ENCODE results near the gene MEST.

The MEST gene

DNA sequence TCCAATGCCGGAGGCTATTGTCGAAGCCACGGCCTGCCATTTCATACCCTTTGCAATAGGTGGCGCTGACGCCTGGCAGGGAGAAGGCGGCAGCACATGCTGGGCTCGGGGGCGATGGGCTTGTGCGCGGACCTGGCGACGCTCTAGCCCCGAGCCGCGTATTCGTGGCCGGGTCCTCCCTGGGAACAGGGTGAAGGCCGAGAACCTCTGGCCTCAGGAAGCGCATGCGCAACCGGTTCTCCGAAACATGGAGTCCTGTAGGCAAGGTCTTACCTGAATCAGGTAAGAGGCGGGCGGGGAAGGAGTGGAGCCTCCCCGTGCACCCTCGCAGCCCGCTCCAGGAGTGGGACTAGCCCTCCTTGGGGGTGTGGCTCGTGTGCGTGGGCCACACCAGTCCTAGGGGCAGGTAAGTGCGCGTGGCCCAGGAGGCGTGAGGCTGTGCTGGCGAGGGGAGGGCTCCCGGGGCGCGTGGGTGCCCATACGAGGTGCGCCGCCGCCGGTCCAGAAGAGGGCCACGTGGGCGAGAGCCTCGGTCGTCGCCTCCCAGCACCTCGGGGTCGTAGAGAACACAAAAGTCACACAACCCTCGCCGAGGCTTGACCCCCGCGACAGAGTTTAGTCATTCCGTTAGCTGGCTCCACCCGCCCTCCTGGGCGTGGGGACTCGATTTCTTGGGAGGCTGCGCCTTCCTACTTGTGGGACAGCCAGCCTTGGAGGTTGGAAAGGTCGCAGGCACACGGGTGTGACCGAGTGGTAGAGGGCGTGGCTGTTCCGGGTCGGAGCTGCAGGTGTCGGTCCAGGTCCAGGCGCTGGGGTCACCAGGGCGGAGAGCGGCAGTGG lies 5.6 kb upstream of the MEST start:
- peak overlapping the region; percentile 46 for H3K4me3 ChIP-seq (ENCODE audit: insufficient read depth, low read length, poor library complexity, severe bottlenecking)

DNA sequence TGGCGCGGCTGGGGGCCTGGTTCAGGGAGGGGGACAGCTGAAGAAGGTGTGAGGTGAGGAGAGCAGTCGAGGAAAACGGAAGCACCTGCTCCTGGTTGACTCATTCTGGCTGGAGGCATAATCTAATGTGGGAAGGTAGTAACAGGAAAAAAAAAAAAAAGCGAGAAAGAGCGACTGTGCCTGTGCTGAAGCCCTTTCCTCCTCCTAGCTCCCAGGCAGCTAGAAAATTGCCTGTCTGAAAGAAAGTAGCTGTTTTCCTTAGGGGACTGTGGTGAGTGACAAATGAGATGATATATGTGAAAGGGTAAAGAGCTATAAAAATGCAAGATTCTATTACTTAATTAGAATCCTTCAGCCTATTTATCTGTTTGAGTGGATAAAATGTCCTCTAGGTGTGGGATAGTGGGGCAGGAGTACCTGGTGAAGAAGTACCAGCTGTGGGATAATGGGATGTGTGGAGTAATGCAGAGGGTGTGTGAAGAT lies 4.9 kb upstream of the MEST start:
- no peaks in the 10 kb centered on the region for H3K36me3 ChIP-seq (ENCODE audit: low read length)
- H3K9me2 ChIP-seq (replicated peaks; ENCODE audit: insufficient read depth, low read length), result no peaks in the 10 kb centered on the region
- no peaks in the 10 kb centered on the region for H3K9me3 ChIP-seq (ENCODE audit: insufficient read depth, low read length)
- peak overlapping the region; percentile 93 for H2AFZ ChIP-seq (ENCODE audit: low read depth, low read length, severe bottlenecking)
- H3K27me3 ChIP-seq (ENCODE audit: low read length), result no peaks in the 10 kb centered on the region
- H3F3A ChIP-seq (ENCODE audit: insufficient read depth), result peaks cover 7% of the 10 kb centered on the region; the same call in 1 of the 2 replicates
- no peaks in the 10 kb centered on the region for H4K20me1 ChIP-seq (ENCODE audit: low read depth, low read length)
- H3K9ac ChIP-seq (ENCODE audit: low read length), result peak overlapping the region; percentile 42
- H3K4me3 ChIP-seq (ENCODE audit: insufficient read depth, low read length, poor library complexity, severe bottlenecking), result peak overlapping the region; percentile 46
- TF ChIP-seq EZH2phosphoT487 (conservative IDR thresholded peaks at IDR 0.05; ENCODE audit: low read length), result no peak
- H3K27ac ChIP-seq (ENCODE audit: low read depth, low read length), result no peak overlapping the region
- H3K4me2 ChIP-seq (ENCODE audit: low read depth, low read length, poor library complexity, severe bottlenecking), result peak overlapping the region; percentile 51
- no peaks in the 10 kb centered on the region for H3K79me2 ChIP-seq (ENCODE audit: insufficient read depth, low read length)

More for the DNA sequence above, 5.6 kb upstream of the MEST start:
- no peaks in the 10 kb centered on the region for H4K20me1 ChIP-seq (ENCODE audit: low read depth, low read length)
- TF ChIP-seq EZH2phosphoT487 (conservative IDR thresholded peaks at IDR 0.05; ENCODE audit: low read length), result no peak
- TF ChIP-seq, protein P1, sequence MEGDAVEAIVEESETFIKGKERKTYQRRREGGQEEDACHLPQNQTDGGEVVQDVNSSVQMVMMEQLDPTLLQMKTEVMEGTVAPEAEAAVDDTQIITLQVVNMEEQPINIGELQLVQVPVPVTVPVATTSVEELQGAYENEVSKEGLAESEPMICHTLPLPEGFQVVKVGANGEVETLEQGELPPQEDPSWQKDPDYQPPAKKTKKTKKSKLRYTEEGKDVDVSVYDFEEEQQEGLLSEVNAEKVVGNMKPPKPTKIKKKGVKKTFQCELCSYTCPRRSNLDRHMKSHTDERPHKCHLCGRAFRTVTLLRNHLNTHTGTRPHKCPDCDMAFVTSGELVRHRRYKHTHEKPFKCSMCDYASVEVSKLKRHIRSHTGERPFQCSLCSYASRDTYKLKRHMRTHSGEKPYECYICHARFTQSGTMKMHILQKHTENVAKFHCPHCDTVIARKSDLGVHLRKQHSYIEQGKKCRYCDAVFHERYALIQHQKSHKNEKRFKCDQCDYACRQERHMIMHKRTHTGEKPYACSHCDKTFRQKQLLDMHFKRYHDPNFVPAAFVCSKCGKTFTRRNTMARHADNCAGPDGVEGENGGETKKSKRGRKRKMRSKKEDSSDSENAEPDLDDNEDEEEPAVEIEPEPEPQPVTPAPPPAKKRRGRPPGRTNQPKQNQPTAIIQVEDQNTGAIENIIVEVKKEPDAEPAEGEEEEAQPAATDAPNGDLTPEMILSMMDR (IDR thresholded peaks at IDR 0.05; ENCODE audit: insufficient read depth, low read length, poor library complexity, severe bottlenecking), result peak; percentile 67
- H3K27ac ChIP-seq (ENCODE audit: low read depth, low read length), result no peak overlapping the region
- H3K79me2 ChIP-seq (ENCODE audit: insufficient read depth, low read length), result no peaks in the 10 kb centered on the region
- H3K36me3 ChIP-seq (ENCODE audit: low read length), result no peaks in the 10 kb centered on the region
- H2AFZ ChIP-seq (ENCODE audit: low read depth, low read length, severe bottlenecking), result peak overlapping the region; percentile 93
- no peaks in the 10 kb centered on the region for H3K9me2 ChIP-seq (replicated peaks; ENCODE audit: insufficient read depth, low read length)
- peak overlapping the region; percentile 51 for H3K4me2 ChIP-seq (ENCODE audit: low read depth, low read length, poor library complexity, severe bottlenecking)
- H3F3A ChIP-seq (ENCODE audit: insufficient read depth), result peaks cover 7% of the 10 kb centered on the region; the same call in 1 of the 2 replicates
- no peaks in the 10 kb centered on the region for H3K9me3 ChIP-seq (ENCODE audit: insufficient read depth, low read length)
- H3K9ac ChIP-seq (ENCODE audit: low read length), result peak overlapping the region; percentile 42
- H3K27me3 ChIP-seq (ENCODE audit: low read length), result no peaks in the 10 kb centered on the region

DNA sequence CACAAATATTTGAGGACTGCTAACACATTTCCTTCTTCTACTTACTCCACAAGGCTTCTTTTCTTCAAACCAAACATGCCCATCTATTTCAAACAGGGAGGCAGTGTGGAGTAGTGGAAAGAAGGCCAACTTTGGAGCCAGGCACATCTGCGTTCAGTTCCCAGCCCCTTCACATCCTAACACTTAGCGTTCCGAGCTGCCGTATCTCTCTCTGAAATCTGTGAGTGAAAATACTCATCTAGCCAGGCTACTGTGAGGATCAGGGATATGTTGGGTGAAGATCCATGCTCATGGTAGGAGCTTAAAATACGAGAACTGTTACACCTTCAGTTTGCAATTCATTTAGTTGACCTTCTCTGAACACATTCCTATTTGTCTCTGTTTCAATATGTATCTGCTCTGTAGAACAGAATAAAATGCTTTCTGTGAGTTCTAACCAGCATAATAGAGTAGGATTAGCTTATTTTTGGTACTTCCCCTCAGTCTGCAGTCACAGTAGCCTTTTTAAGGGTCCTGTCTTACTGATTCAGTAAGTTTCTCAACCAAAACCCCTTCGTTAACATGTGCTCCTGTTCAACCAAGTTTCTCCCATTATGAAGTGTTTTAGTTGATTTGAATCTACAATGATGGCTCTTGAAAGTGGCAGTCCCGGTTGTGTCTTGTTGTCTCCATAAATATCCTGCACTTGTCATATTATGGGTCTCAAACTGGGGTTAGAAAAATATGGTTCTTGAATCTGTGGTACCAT lies 3.3 kb upstream of the MEST start:
- peaks cover 7% of the 10 kb centered on the region; the same call in 1 of the 2 replicates for H3F3A ChIP-seq (ENCODE audit: insufficient read depth)
- H3K27ac ChIP-seq (ENCODE audit: low read depth, low read length), result no peak overlapping the region
- no peaks in the 10 kb centered on the region for H4K20me1 ChIP-seq (ENCODE audit: low read depth, low read length)
- no peaks in the 10 kb centered on the region for H3K36me3 ChIP-seq (ENCODE audit: low read length)
- H3K9me3 ChIP-seq (ENCODE audit: insufficient read depth, low read length), result peaks cover 7% of the 10 kb centered on the region; the same call in 1 of the 2 replicates
- no peak overlapping the region for H3K4me2 ChIP-seq (ENCODE audit: low read depth, low read length, poor library complexity, severe bottlenecking)
- H3K79me2 ChIP-seq (ENCODE audit: insufficient read depth, low read length), result no peaks in the 10 kb centered on the region
- H3K9ac ChIP-seq (ENCODE audit: low read length), result no peak overlapping the region
- TF ChIP-seq, protein P1 (IDR thresholded peaks at IDR 0.05; ENCODE audit: insufficient read depth, low read length, poor library complexity, severe bottlenecking), result no peak
- TF ChIP-seq EZH2phosphoT487 (conservative IDR thresholded peaks at IDR 0.05; ENCODE audit: low read length), result no peak
- no peak overlapping the region for H2AFZ ChIP-seq (ENCODE audit: low read depth, low read length, severe bottlenecking)
- H3K4me3 ChIP-seq (ENCODE audit: insufficient read depth, low read length, poor library complexity, severe bottlenecking), result no peak overlapping the region
- no peaks in the 10 kb centered on the region for H3K9me2 ChIP-seq (replicated peaks; ENCODE audit: insufficient read depth, low read length)
- no peaks in the 10 kb centered on the region for H3K27me3 ChIP-seq (ENCODE audit: low read length)

Data from SU-DHL-6 (cell line).